Measurements from ENCODE around the gene C2CD2. TPM values are rescaled to one million over a fixed set of nuclear protein-coding genes. Genes with fewer than 3 reads are reported as not detected.

The C2CD2 gene
- total RNA-seq, 2 experiments from 2014 or later: 4.5 to 5.9 TPM

DNA sequence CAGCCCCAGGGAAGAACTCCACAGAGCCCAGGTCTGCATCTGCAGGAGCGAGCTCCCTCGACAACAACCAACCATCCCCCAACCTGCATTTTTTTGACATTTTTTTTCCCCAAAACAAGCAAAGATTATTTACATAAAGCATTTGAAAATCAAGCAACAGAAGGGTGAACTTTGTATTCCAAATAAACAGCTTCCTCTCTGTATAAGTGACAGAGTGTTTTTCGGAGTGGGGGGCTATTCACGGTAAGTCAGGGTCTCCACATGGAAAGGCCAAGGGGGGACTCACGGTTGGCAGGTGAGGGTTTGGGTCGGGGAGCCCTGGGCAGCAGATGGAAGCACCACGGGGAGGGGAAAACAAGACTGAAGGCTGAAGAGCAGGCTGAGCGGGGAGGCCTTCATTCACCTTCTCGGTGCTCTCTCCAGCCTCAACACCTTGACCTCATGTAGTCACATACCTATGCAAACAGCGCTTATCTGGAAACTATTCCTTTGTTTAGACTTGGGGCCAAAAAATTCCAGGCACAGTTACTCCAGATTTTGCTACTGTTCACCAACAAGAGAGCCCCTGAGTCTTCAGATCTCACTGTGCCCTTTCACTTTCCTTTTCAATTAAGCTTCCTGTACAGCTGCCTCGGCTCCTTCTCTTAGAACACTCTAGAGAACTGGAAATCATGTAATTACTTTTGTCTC is 27.6 kb downstream of the C2CD2 start:
- Histone ChIP-seq H3K9me2 (ENCODE audit: insufficient read depth, low read length) (no peaks in the 10 kb centered on the region), H2AFZ (ENCODE audit: low read length) (peak overlapping the region; percentile 79), H4K20me1 (ENCODE audit: insufficient read depth, low read length) (no peaks in the 10 kb centered on the region), H3K4me1 (ENCODE audit: insufficient read depth, low read length, poor library complexity, severe bottlenecking) (peaks cover 95% of the 10 kb centered on the region), H3K27ac (ENCODE audit: low read depth, low read length, poor library complexity, severe bottlenecking) (peak overlapping the region; percentile 83), H3K36me3 (ENCODE audit: insufficient read depth, low read length) (no peaks in the 10 kb centered on the region), H3K4me2 (ENCODE audit: low read length) (peak overlapping the region; percentile 93), H3K79me2 (ENCODE audit: insufficient read depth, low read depth, low read length) (peaks cover 25% of the 10 kb centered on the region; the same call in 1 of the 2 replicates), H3K4me3 (ENCODE audit: low read depth, low read length, poor library complexity, severe bottlenecking) (peak overlapping the region; percentile 70), H3K9me3 (ENCODE audit: low read length) (no peaks in the 10 kb centered on the region)
- TF ChIP-seq, protein P1, sequence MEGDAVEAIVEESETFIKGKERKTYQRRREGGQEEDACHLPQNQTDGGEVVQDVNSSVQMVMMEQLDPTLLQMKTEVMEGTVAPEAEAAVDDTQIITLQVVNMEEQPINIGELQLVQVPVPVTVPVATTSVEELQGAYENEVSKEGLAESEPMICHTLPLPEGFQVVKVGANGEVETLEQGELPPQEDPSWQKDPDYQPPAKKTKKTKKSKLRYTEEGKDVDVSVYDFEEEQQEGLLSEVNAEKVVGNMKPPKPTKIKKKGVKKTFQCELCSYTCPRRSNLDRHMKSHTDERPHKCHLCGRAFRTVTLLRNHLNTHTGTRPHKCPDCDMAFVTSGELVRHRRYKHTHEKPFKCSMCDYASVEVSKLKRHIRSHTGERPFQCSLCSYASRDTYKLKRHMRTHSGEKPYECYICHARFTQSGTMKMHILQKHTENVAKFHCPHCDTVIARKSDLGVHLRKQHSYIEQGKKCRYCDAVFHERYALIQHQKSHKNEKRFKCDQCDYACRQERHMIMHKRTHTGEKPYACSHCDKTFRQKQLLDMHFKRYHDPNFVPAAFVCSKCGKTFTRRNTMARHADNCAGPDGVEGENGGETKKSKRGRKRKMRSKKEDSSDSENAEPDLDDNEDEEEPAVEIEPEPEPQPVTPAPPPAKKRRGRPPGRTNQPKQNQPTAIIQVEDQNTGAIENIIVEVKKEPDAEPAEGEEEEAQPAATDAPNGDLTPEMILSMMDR (conservative IDR thresholded peaks at IDR 0.05; ENCODE audit: low read length): no peak
- TF ChIP-seq EZH2phosphoT487 (IDR thresholded peaks at IDR 0.05; ENCODE audit: borderline replicate concordance, low read depth, low read length): no peak
- TSS peak; percentile 90 for BruUV-seq (replicated peaks)
- ChIA-PET CTCF (ENCODE audit: unreplicated experiment) (interaction anchor here (1.0 kb wide), 1 partner anchor 40 kb away, joined by 3 read pairs; no protein-coding TSS in a partner anchor), POLR2A (interaction anchor here (0.9 to 2.2 kb wide), 8 partner anchors 12 to 161 kb away, joined by 3 to 15 read pairs (median 5); no protein-coding TSS in a partner anchor)
- peak; percentile 82 for DNase-seq (ENCODE audit: low spot score)
- intact Hi-C loops (cut with micrococcal nuclease; ENCODE audit: unreplicated experiment): loop anchor here (2.0 to 10.0 kb wide), 3 partner anchors 45 to 561 kb away; partner anchors contain the start of gene MX2

DNA sequence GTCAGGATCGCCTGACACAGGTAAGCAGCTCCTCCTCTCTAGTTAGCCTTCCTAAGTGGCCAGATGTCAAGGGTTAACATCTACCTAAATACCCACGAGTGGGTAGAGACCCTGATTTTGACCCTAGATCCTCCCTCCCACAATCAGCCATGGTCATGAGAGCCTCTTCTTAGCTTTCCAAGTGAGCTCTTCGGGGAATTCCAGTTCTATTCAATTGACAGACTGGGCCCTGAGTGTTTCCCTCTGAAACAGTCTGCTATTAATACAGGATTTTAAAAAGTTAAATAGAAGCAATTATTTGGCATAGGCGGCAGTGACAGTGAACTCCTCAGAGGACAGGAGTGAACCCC is 28.1 kb downstream of the C2CD2 start:
- TF ChIP-seq EZH2phosphoT487 (IDR thresholded peaks at IDR 0.05; ENCODE audit: borderline replicate concordance, low read depth, low read length): no peak
- TF ChIP-seq, protein P1 (conservative IDR thresholded peaks at IDR 0.05; ENCODE audit: low read length): no peak
- Histone ChIP-seq H2AFZ (ENCODE audit: low read length) (peak overlapping the region; percentile 79), H3K4me2 (ENCODE audit: low read length) (peak overlapping the region; percentile 93), H3K36me3 (ENCODE audit: insufficient read depth, low read length) (no peaks in the 10 kb centered on the region), H3K27ac (ENCODE audit: low read depth, low read length, poor library complexity, severe bottlenecking) (peak overlapping the region; percentile 83), H3K79me2 (ENCODE audit: insufficient read depth, low read depth, low read length) (peaks cover 25% of the 10 kb centered on the region; the same call in 1 of the 2 replicates), H4K20me1 (ENCODE audit: insufficient read depth, low read length) (no peaks in the 10 kb centered on the region), H3K4me1 (ENCODE audit: insufficient read depth, low read length, poor library complexity, severe bottlenecking) (peaks cover 95% of the 10 kb centered on the region), H3K4me3 (ENCODE audit: low read depth, low read length, poor library complexity, severe bottlenecking) (peak overlapping the region; percentile 70), H3K9me2 (ENCODE audit: insufficient read depth, low read length) (no peaks in the 10 kb centered on the region), H3K9me3 (ENCODE audit: low read length) (no peaks in the 10 kb centered on the region)
- BruUV-seq (replicated peaks): no TSS peak
- peak; percentile 12 for DNase-seq (ENCODE audit: low spot score)
- CTCF ChIA-PET (ENCODE audit: unreplicated experiment): interaction anchor here (1.0 kb wide), 1 partner anchor 40 kb away, joined by 3 read pairs; no protein-coding TSS in a partner anchor
- POLR2A ChIA-PET: interaction anchor here (0.9 to 2.2 kb wide), 9 partner anchors 11 to 192 kb away, joined by 3 to 15 read pairs (median 5); no protein-coding TSS in a partner anchor
- intact Hi-C loops (cut with micrococcal nuclease; ENCODE audit: unreplicated experiment): loop anchor here (2.0 to 10.0 kb wide), 4 partner anchors 45 to 561 kb away; partner anchors contain the start of gene MX2
